Dendritic cell treated with granulocyte-macrophage colony-stimulating factor and Interleukin-4, amounts not matched to agents 40 ng/mL and 50 ng/mL, for 4 days (primary cell): ENCODE results near the gene GLO1.

Experiments
- H3K27ac Mint-ChIP-seq: one replicate; pipeline ENCODE4 v1.8.0; 2022; ENCODE audit warnings: mild to moderate bottlenecking, mixed read lengths
- H3K27me3 Mint-ChIP-seq: one replicate; pipeline ENCODE4 v1.8.0; 2022; ENCODE audit warnings: mild to moderate bottlenecking, mixed read lengths
- H3K36me3 Mint-ChIP-seq: one replicate; pipeline ENCODE4 v1.8.0; 2022; ENCODE audit warnings: low read depth, mixed read lengths
- H3K4me1 Mint-ChIP-seq: one replicate; pipeline ENCODE4 v1.8.0; 2022; ENCODE audit warnings: low read depth, mixed read lengths
- H3K4me3 Mint-ChIP-seq: one replicate; pipeline ENCODE4 v1.8.0; 2022; ENCODE audit warnings: mild to moderate bottlenecking, moderate library complexity, mixed read lengths
- H3K9me3 Mint-ChIP-seq: one replicate; pipeline ENCODE4 v1.8.0; 2022; ENCODE audit warnings: mixed read lengths
- intact Hi-C: fragments of 100-400 bp; cut with micrococcal nuclease; formaldehyde crosslinking; loops from one replicate; pipeline ENCODE4 v1.15.0; 2022

The GLO1 gene

GRCh38 chr6:38695227-38695900, 7.6 kb downstream of the GLO1 start:
- no peaks in the 10 kb centered on the region for H3K27me3 Mint-ChIP-seq
- H3K9me3 Mint-ChIP-seq, result peaks cover 13% of the 10 kb centered on the region
- no peak overlapping the region for H3K4me3 Mint-ChIP-seq
- intact Hi-C loops, result no loop called here
- H3K27ac Mint-ChIP-seq, result no peak overlapping the region
- H3K36me3 Mint-ChIP-seq, result peaks cover 20% of the 10 kb centered on the region
- H3K4me1 Mint-ChIP-seq, result peaks cover 28% of the 10 kb centered on the region

DNA sequence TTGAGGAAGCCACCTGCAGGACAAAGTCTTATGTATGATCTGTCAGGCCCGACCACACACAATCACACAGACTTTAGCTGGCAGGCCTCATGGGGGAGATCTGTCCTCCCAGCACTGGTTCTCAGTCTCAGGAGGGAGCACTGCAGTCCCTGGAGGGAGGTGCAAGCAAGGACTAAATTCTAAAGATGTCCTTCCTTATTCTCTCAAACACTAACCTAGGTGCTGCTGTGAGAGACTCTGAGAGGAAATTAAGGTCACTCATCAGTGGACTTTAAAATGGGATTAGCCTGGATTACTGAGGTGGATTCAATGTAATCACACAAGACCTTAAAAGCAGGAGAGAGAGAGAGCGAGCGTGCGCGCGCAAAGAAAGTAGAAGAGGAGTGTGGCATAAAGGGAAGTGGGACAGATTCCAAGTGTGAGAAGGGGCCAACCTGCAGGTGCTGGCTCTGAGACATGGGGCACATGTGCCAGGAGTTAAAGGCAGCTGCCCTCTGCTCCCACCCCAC, 14.3 kb downstream of the GLO1 start:
- intact Hi-C loops, result no loop called here
- Mint-ChIP-seq H3K27ac (no peak overlapping the region), H3K27me3 (no peaks in the 10 kb centered on the region), H3K36me3 (peaks cover 14% of the 10 kb centered on the region), H3K9me3 (no peaks in the 10 kb centered on the region), H3K4me1 (peaks cover 15% of the 10 kb centered on the region), H3K4me3 (no peak overlapping the region)

- Mint-ChIP-seq H3K9me3 (no peaks in the 10 kb centered on the region), H3K4me3 (no peak overlapping the region), H3K27ac (no peak overlapping the region), H3K4me1 (peaks cover 8% of the 10 kb centered on the region), H3K27me3 (no peaks in the 10 kb centered on the region), H3K36me3 (peaks cover 25% of the 10 kb centered on the region)
- intact Hi-C loops, result no loop called here
Observed at GRCh38 chr6:38687549-38687948, 15.4 kb downstream of the GLO1 start.

- H3K4me1 Mint-ChIP-seq, result peaks cover 10% of the 10 kb centered on the region
- H3K9me3 Mint-ChIP-seq, result no peaks in the 10 kb centered on the region
- H3K36me3 Mint-ChIP-seq, result peaks cover 30% of the 10 kb centered on the region
- H3K4me3 Mint-ChIP-seq, result no peak overlapping the region
- intact Hi-C loops, result no loop called here
- H3K27ac Mint-ChIP-seq, result no peak overlapping the region
- H3K27me3 Mint-ChIP-seq, result no peaks in the 10 kb centered on the region
Observed at GRCh38 chr6:38687043-38687353, 15.9 kb downstream of the GLO1 start.

- Mint-ChIP-seq H3K27me3 (no peaks in the 10 kb centered on the region), H3K36me3 (peaks cover 34% of the 10 kb centered on the region), H3K4me1 (peaks cover 15% of the 10 kb centered on the region), H3K4me3 (no peak overlapping the region), H3K27ac (no peak overlapping the region), H3K9me3 (no peaks in the 10 kb centered on the region)
- intact Hi-C loops, result no loop called here
Observed at GRCh38 chr6:38686270-38687042, 16.5 kb downstream of the GLO1 start.

- H3K4me1 Mint-ChIP-seq, result peaks cover 17% of the 10 kb centered on the region
- intact Hi-C loops, result no loop called here
- no peak overlapping the region for H3K27ac Mint-ChIP-seq
- no peaks in the 10 kb centered on the region for H3K27me3 Mint-ChIP-seq
- H3K4me3 Mint-ChIP-seq, result no peak overlapping the region
- H3K36me3 Mint-ChIP-seq, result peaks cover 42% of the 10 kb centered on the region
- H3K9me3 Mint-ChIP-seq, result no peaks in the 10 kb centered on the region
Observed at GRCh38 chr6:38684904-38685303, 18.0 kb downstream of the GLO1 start.

- peaks cover 17% of the 10 kb centered on the region for H3K4me1 Mint-ChIP-seq
- no peaks in the 10 kb centered on the region for H3K9me3 Mint-ChIP-seq
- intact Hi-C loops, result no loop called here
- no peak overlapping the region for H3K27ac Mint-ChIP-seq
- H3K27me3 Mint-ChIP-seq, result no peaks in the 10 kb centered on the region
- H3K4me3 Mint-ChIP-seq, result no peak overlapping the region
- peaks cover 44% of the 10 kb centered on the region for H3K36me3 Mint-ChIP-seq
Observed at GRCh38 chr6:38684237-38684636, 18.7 kb downstream of the GLO1 start.

DNA sequence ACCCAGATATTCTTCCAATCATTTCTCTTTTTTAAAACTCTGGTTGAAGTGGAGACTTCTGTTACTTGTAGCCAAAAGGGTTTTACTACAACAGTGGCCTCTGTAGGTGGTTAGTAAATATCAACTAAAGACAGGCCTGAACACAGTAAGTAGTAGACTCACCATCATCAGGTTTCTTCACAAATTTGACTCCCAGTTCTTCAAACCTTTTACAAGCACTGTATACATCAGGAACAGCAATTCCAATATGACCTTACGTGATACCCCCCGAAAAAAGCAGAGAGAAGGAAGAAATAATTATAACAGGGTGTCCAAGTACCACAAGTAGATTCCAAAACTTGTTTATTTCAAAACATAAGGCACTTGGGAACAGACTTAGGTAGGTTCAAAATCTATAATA, 21.1 kb downstream of the GLO1 start:
- H3K27ac Mint-ChIP-seq, result peak overlapping the region; percentile 10
- H3K4me1 Mint-ChIP-seq, result peaks cover 24% of the 10 kb centered on the region
- H3K36me3 Mint-ChIP-seq, result peaks cover 59% of the 10 kb centered on the region
- H3K9me3 Mint-ChIP-seq, result no peaks in the 10 kb centered on the region
- intact Hi-C loops, result no loop called here
- H3K27me3 Mint-ChIP-seq, result no peaks in the 10 kb centered on the region
- H3K4me3 Mint-ChIP-seq, result no peak overlapping the region

GRCh38 chr6:38679668-38680067, 23.3 kb downstream of the GLO1 start:
- Mint-ChIP-seq H3K4me1 (peaks cover 32% of the 10 kb centered on the region), H3K27me3 (no peaks in the 10 kb centered on the region), H3K36me3 (peaks cover 64% of the 10 kb centered on the region), H3K9me3 (no peaks in the 10 kb centered on the region), H3K4me3 (no peak overlapping the region), H3K27ac (no peak overlapping the region)
- intact Hi-C loops, result no loop called here

GRCh38 chr6:38678178-38678760, 24.7 kb downstream of the GLO1 start:
- H3K27ac Mint-ChIP-seq, result no peak overlapping the region
- peaks cover 53% of the 10 kb centered on the region for H3K36me3 Mint-ChIP-seq

DNA sequence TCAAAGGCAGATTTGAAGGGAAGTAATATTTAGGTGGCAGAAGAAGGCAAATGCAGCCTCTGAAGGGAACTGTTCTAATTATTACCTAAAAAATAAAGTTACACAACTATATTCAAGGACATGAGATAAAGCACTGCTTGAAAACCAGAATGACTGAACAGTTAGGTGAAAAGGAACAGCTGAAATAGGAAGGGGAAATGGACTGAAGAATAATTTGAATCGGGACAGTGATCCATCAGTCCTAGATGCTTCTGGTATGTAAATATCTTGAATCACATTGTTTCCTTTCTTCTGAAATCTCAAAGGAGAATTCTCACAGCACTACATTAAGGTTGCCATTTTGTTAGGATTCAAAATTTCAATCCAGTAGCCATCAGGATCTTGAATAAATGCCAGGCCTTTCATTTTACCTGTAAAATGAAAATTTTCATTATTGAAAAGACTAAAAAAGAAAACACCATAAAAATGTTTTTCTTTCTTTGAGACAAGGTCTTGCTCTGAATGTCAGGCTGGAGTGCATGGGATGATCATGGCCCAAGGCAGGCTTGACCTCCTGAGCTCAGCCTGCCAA, 25.9 kb downstream of the GLO1 start:
- intact Hi-C loops, result no loop called here
- Mint-ChIP-seq H3K27ac (no peak overlapping the region), H3K9me3 (no peaks in the 10 kb centered on the region), H3K4me1 (peaks cover 39% of the 10 kb centered on the region), H3K36me3 (peaks cover 42% of the 10 kb centered on the region), H3K4me3 (no peak overlapping the region), H3K27me3 (no peaks in the 10 kb centered on the region)

More at GRCh38 chr6:38678178-38678760, 24.7 kb downstream of the GLO1 start:
- no peaks in the 10 kb centered on the region for H3K27me3 Mint-ChIP-seq
- intact Hi-C loops, result no loop called here
- H3K4me3 Mint-ChIP-seq, result no peak overlapping the region
- no peaks in the 10 kb centered on the region for H3K9me3 Mint-ChIP-seq
- H3K4me1 Mint-ChIP-seq, result peaks cover 40% of the 10 kb centered on the region

GRCh38 chr6:38676236-38676973, 26.5 kb downstream of the GLO1 start:
- H3K27me3 Mint-ChIP-seq, result no peaks in the 10 kb centered on the region
- H3K4me3 Mint-ChIP-seq, result no peak overlapping the region
- intact Hi-C loops, result no loop called here
- peaks cover 36% of the 10 kb centered on the region for H3K36me3 Mint-ChIP-seq
- H3K4me1 Mint-ChIP-seq, result peaks cover 32% of the 10 kb centered on the region
- no peaks in the 10 kb centered on the region for H3K9me3 Mint-ChIP-seq
- no peak overlapping the region for H3K27ac Mint-ChIP-seq

DNA sequence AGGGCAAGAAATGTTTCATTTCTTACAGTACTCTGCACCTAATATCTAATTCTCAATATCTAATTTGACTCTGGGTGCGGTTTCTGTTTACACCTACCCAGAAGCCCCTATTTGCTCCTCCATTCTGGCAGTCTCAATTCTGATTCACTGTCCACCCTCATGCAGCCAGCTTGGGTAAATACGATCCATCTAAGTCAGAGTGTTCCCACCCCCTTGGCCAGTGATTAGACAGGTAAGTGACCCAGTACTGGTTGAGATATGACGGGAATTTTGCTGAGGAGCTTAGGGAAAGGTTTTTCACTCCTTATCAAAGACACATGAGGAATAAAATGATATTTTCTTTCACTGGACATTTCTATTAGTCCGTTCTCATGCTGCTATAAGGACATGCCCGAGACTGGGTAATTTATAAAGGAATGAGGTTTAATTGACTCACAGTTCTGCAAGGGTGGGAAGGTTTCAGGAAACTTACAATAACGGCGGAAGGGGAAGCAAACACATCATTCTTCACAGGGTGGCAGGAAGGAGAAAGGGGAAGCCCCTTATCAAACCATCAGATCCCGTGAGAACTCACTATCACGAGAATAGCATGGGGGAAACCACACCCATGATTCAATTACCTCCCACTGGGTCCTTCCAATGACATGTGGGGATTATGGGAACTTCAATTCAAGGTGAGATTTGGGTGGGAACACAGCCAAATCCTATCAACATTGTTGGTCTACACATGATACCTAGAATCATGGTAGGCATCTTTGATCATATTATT, 29.4 kb downstream of the GLO1 start:
- H3K36me3 Mint-ChIP-seq, result peaks cover 20% of the 10 kb centered on the region
- intact Hi-C loops, result no loop called here
- H3K27ac Mint-ChIP-seq, result no peak overlapping the region
- no peaks in the 10 kb centered on the region for H3K9me3 Mint-ChIP-seq
- peaks cover 2% of the 10 kb centered on the region for H3K27me3 Mint-ChIP-seq
- H3K4me1 Mint-ChIP-seq, result peaks cover 30% of the 10 kb centered on the region
- no peak overlapping the region for H3K4me3 Mint-ChIP-seq
